ACC112 (cell line): ENCODE measurements around the gene ZNF804B.

Source experiments
- H2AFZ ChIP-seq: fragments of 200-600 bp; sonication (generic); one replicate; pipeline ENCODE4 v1.6.0; 2017; ENCODE audit warnings: antibody characterized with exemption, low read length; ENCODE audit not compliant: unreplicated experiment
- H3K27ac ChIP-seq: fragments of 200-600 bp; sonication (generic); 2 replicates; pipeline ENCODE4 v1.5.1; 2014; ENCODE audit warnings: low read depth, mild to moderate bottlenecking, antibody characterized with exemption, low read length, moderate library complexity
- H3K27me3 ChIP-seq: fragments of 200-600 bp; sonication (generic); 2 replicates; pipeline ENCODE4 v1.6.1; 2014; ENCODE audit warnings: mild to moderate bottlenecking, antibody characterized with exemption, low read length, moderate library complexity, mixed read lengths; ENCODE audit not compliant: insufficient read depth
- H3K36me3 ChIP-seq: fragments of 200-600 bp; sonication (generic); 2 replicates; pipeline ENCODE4 v1.6.1; 2016; ENCODE audit warnings: mild to moderate bottlenecking, antibody characterized with exemption, low read length, moderate library complexity, mixed read lengths; ENCODE audit not compliant: insufficient read depth
- H3K4me1 ChIP-seq: fragments of 200-600 bp; sonication (generic); one replicate; pipeline ENCODE4 v1.6.1; 2016; ENCODE audit warnings: low read length, mixed read lengths; ENCODE audit not compliant: insufficient read depth, unreplicated experiment, control insufficient read depth
- H3K4me3 ChIP-seq: fragments of 200-600 bp; sonication (generic); 2 replicates; pipeline ENCODE4 v1.5.1; 2014; ENCODE audit warnings: mild to moderate bottlenecking, low read depth, low read length
- H3K79me2 ChIP-seq: fragments of 200-600 bp; sonication (generic); one replicate; pipeline ENCODE4 v1.6.0; 2016; ENCODE audit warnings: low read length; ENCODE audit not compliant: control insufficient read depth, unreplicated experiment, insufficient read depth

Gene ZNF804B

GRCh38 chr7:88759230-88760135 is at the start of gene ZNF804B:
TSS of gene ZNF804B (plus strand) at chr7:88759700. CDS start at chr7:88759977, 277 bp downstream.
- Histone ChIP-seq H3K4me1 (no peaks in the 10 kb centered on the region), H2AFZ (no peak within 1 kb of the TSS), H3K27me3 (peaks cover 34% of the 10 kb centered on the region), H3K4me3 (no peak within 1 kb of the TSS), H3K27ac (no peak within 1 kb of the TSS), H3K36me3 (no peaks in the 10 kb centered on the region), H3K79me2 (no peaks in the 10 kb centered on the region)

- no peak overlapping the region for H3K27ac ChIP-seq
- no peaks in the 10 kb centered on the region for H3K36me3 ChIP-seq
- no peaks in the 10 kb centered on the region for H3K27me3 ChIP-seq
- H3K4me1 ChIP-seq: no peaks in the 10 kb centered on the region
- H3K4me3 ChIP-seq: no peak overlapping the region
- H3K79me2 ChIP-seq: no peaks in the 10 kb centered on the region
- no peak overlapping the region for H2AFZ ChIP-seq
Measured at GRCh38 chr7:88735920-88736319, 23.6 kb upstream of the ZNF804B start.

- Histone ChIP-seq H3K4me1 (no peaks in the 10 kb centered on the region), H3K27ac (no peak overlapping the region), H3K79me2 (no peaks in the 10 kb centered on the region), H3K27me3 (no peaks in the 10 kb centered on the region), H3K4me3 (no peak overlapping the region), H2AFZ (no peak overlapping the region), H3K36me3 (no peaks in the 10 kb centered on the region)
Measured at GRCh38 chr7:88737632-88738031, 21.9 kb upstream of the ZNF804B start.

GRCh38 chr7:88746126-88746525 is 13.4 kb upstream of the ZNF804B start:
- Histone ChIP-seq H3K27ac (no peak overlapping the region), H2AFZ (no peak overlapping the region), H3K27me3 (no peaks in the 10 kb centered on the region), H3K4me3 (no peak overlapping the region), H3K36me3 (no peaks in the 10 kb centered on the region), H3K4me1 (no peaks in the 10 kb centered on the region), H3K79me2 (no peaks in the 10 kb centered on the region)

GRCh38 chr7:88756802-88757201 is 2.7 kb upstream of the ZNF804B start:
- H2AFZ ChIP-seq: no peak overlapping the region
- H3K4me3 ChIP-seq: no peak overlapping the region
- H3K36me3 ChIP-seq: no peaks in the 10 kb centered on the region
- no peak overlapping the region for H3K27ac ChIP-seq
- no peaks in the 10 kb centered on the region for H3K4me1 ChIP-seq
- no peaks in the 10 kb centered on the region for H3K79me2 ChIP-seq
- H3K27me3 ChIP-seq: peaks cover 34% of the 10 kb centered on the region

- Histone ChIP-seq H3K27ac (no peak overlapping the region), H3K4me1 (no peaks in the 10 kb centered on the region), H3K4me3 (no peak overlapping the region), H2AFZ (no peak overlapping the region), H3K27me3 (peaks cover 34% of the 10 kb centered on the region), H3K79me2 (no peaks in the 10 kb centered on the region), H3K36me3 (no peaks in the 10 kb centered on the region)
Measured at GRCh38 chr7:88757371-88757770, 2.1 kb upstream of the ZNF804B start.

GRCh38 chr7:88758381-88759229 is 895 bp upstream of the ZNF804B start:
- Histone ChIP-seq H3K27ac (no peak overlapping the region), H2AFZ (no peak overlapping the region), H3K4me3 (no peak overlapping the region), H3K36me3 (no peaks in the 10 kb centered on the region), H3K27me3 (peaks cover 34% of the 10 kb centered on the region), H3K79me2 (no peaks in the 10 kb centered on the region), H3K4me1 (no peaks in the 10 kb centered on the region)

- Histone ChIP-seq H3K4me3 (no peak overlapping the region), H3K4me1 (no peaks in the 10 kb centered on the region), H3K79me2 (no peaks in the 10 kb centered on the region), H3K27ac (no peak overlapping the region), H3K27me3 (peaks cover 34% of the 10 kb centered on the region), H2AFZ (no peak overlapping the region), H3K36me3 (no peaks in the 10 kb centered on the region)
Measured at GRCh38 chr7:88760136-88760515, 626 bp downstream of the ZNF804B start.

GRCh38 chr7:88761779-88762178 is 2.3 kb downstream of the ZNF804B start:
- Histone ChIP-seq H3K27me3 (peaks cover 34% of the 10 kb centered on the region), H3K36me3 (no peaks in the 10 kb centered on the region), H3K27ac (no peak overlapping the region), H3K79me2 (no peaks in the 10 kb centered on the region), H3K4me3 (no peak overlapping the region), H2AFZ (no peak overlapping the region), H3K4me1 (no peaks in the 10 kb centered on the region)

GRCh38 chr7:88771417-88771816 is 11.9 kb downstream of the ZNF804B start:
- Histone ChIP-seq H3K4me1 (no peaks in the 10 kb centered on the region), H3K79me2 (no peaks in the 10 kb centered on the region)

More at GRCh38 chr7:88771417-88771816, 11.9 kb downstream of the ZNF804B start:
- Histone ChIP-seq H3K27ac (no peak overlapping the region), H2AFZ (no peak overlapping the region), H3K27me3 (no peaks in the 10 kb centered on the region), H3K4me3 (no peak overlapping the region), H3K36me3 (no peaks in the 10 kb centered on the region)
